ENCODE measurements around the gene PRRC2C.
"Not testable (repeated sequence)": the region's sequence is repeated elsewhere in the genome, so short reads cannot be mapped to it uniquely, and the experiment has no call there.

PRRC2C gene

GRCh38 chr1:171545523-171545922 lies 60.2 kb downstream of the PRRC2C start:
- no peaks in the 10 kb centered on the region for H3K4me1 ChIP-seq (ENCODE audit: control insufficient read depth in 1 of 2, insufficient read depth in 2 of 2, low read length in 2 of 2)
- H3K27ac ChIP-seq (ENCODE audit: low read length), result no peak overlapping the region
- H3K9me3 ChIP-seq (ENCODE audit: control insufficient read depth in 1 of 2, low read length in 2 of 2), result no peaks in the 10 kb centered on the region
- H3K27me3 ChIP-seq (ENCODE audit: low read depth, low read length), result no peaks in the 10 kb centered on the region
- H3K4me3 ChIP-seq (ENCODE audit: low read depth in 1 of 2, low read length in 2 of 2), result no peak overlapping the region
- H3K36me3 ChIP-seq (ENCODE audit: control insufficient read depth in 1 of 2, insufficient read depth in 2 of 2, low read length in 2 of 2), result peaks cover 42 to 64% of the 10 kb centered on the region in 2 donors

GRCh38 chr1:171550050-171550449 lies 64.7 kb downstream of the PRRC2C start:
- H3K27me3 ChIP-seq (ENCODE audit: low read depth, low read length), result no peaks in the 10 kb centered on the region
- peaks cover 12 to 30% of the 10 kb centered on the region in 2 donors for H3K36me3 ChIP-seq (ENCODE audit: control insufficient read depth in 1 of 2, insufficient read depth in 2 of 2, low read length in 2 of 2)
- H3K9me3 ChIP-seq (ENCODE audit: control insufficient read depth in 1 of 2, low read length in 2 of 2), result no peaks in the 10 kb centered on the region
- H3K27ac ChIP-seq (ENCODE audit: low read length), result no peak overlapping the region
- no peaks in the 10 kb centered on the region for H3K4me1 ChIP-seq (ENCODE audit: control insufficient read depth in 1 of 2, insufficient read depth in 2 of 2, low read length in 2 of 2)
- no peak overlapping the region for H3K4me3 ChIP-seq (ENCODE audit: low read depth in 1 of 2, low read length in 2 of 2)

GRCh38 chr1:171550598-171551100 lies 65.3 kb downstream of the PRRC2C start:
- H3K4me1 ChIP-seq (ENCODE audit: control insufficient read depth in 1 of 2, insufficient read depth in 2 of 2, low read length in 2 of 2); H3K4me3 ChIP-seq (ENCODE audit: low read depth in 1 of 2, low read length in 2 of 2); H3K27ac ChIP-seq (ENCODE audit: low read length); H3K9me3 ChIP-seq (ENCODE audit: control insufficient read depth in 1 of 2, low read length in 2 of 2); H3K27me3 ChIP-seq (ENCODE audit: low read depth, low read length): not testable (repeated sequence)
- peaks cover 11 to 32% of the 10 kb centered on the region in 2 donors for H3K36me3 ChIP-seq (ENCODE audit: control insufficient read depth in 1 of 2, insufficient read depth in 2 of 2, low read length in 2 of 2)

- not testable (repeated sequence) for H3K9me3 ChIP-seq (ENCODE audit: control insufficient read depth in 1 of 2, low read length in 2 of 2); H3K27ac ChIP-seq (ENCODE audit: low read length); H3K4me3 ChIP-seq (ENCODE audit: low read depth in 1 of 2, low read length in 2 of 2); H3K4me1 ChIP-seq (ENCODE audit: control insufficient read depth in 1 of 2, insufficient read depth in 2 of 2, low read length in 2 of 2); H3K27me3 ChIP-seq (ENCODE audit: low read depth, low read length)
- peaks cover 24 to 47% of the 10 kb centered on the region in 2 donors for H3K36me3 ChIP-seq (ENCODE audit: control insufficient read depth in 1 of 2, insufficient read depth in 2 of 2, low read length in 2 of 2)
These were observed 68.6 kb downstream of the PRRC2C start for GRCh38 chr1:171553960-171554359.

GRCh38 chr1:171563675-171564074 lies 78.3 kb downstream of the PRRC2C start:
- Histone ChIP-seq H3K4me1 (ENCODE audit: control insufficient read depth in 1 of 2, insufficient read depth in 2 of 2, low read length in 2 of 2) (no peaks in the 10 kb centered on the region), H3K36me3 (ENCODE audit: control insufficient read depth in 1 of 2, insufficient read depth in 2 of 2, low read length in 2 of 2) (peaks cover 69 to 84% of the 10 kb centered on the region in 2 donors), H3K27me3 (ENCODE audit: low read depth, low read length) (no peaks in the 10 kb centered on the region), H3K9me3 (ENCODE audit: control insufficient read depth in 1 of 2, low read length in 2 of 2) (no peaks in the 10 kb centered on the region), H3K4me3 (ENCODE audit: low read depth in 1 of 2, low read length in 2 of 2) (no peak overlapping the region), H3K27ac (ENCODE audit: low read length) (no peak overlapping the region)

GRCh38 chr1:171566467-171566866 lies 81.1 kb downstream of the PRRC2C start:
- Histone ChIP-seq H3K27me3 (ENCODE audit: low read depth, low read length) (no peaks in the 10 kb centered on the region), H3K36me3 (ENCODE audit: control insufficient read depth in 1 of 2, insufficient read depth in 2 of 2, low read length in 2 of 2) (peaks cover 54 to 77% of the 10 kb centered on the region in 2 donors), H3K4me1 (ENCODE audit: control insufficient read depth in 1 of 2, insufficient read depth in 2 of 2, low read length in 2 of 2) (no peaks in the 10 kb centered on the region), H3K9me3 (ENCODE audit: control insufficient read depth in 1 of 2, low read length in 2 of 2) (no peaks in the 10 kb centered on the region), H3K4me3 (ENCODE audit: low read depth in 1 of 2, low read length in 2 of 2) (no peak overlapping the region), H3K27ac (ENCODE audit: low read length) (no peak overlapping the region)

- Histone ChIP-seq H3K36me3 (ENCODE audit: control insufficient read depth in 1 of 2, insufficient read depth in 2 of 2, low read length in 2 of 2) (peaks cover 59 to 60% of the 10 kb centered on the region in 2 donors), H3K9me3 (ENCODE audit: control insufficient read depth in 1 of 2, low read length in 2 of 2) (no peaks in the 10 kb centered on the region), H3K4me1 (ENCODE audit: control insufficient read depth in 1 of 2, insufficient read depth in 2 of 2, low read length in 2 of 2) (no peaks in the 10 kb centered on the region), H3K27me3 (ENCODE audit: low read depth, low read length) (no peaks in the 10 kb centered on the region), H3K4me3 (ENCODE audit: low read depth in 1 of 2, low read length in 2 of 2) (no peak overlapping the region), H3K27ac (ENCODE audit: low read length) (no peak overlapping the region)
These were observed 85.0 kb downstream of the PRRC2C start for GRCh38 chr1:171570295-171570694.

GRCh38 chr1:171576144-171576543 lies 90.8 kb downstream of the PRRC2C start:
- H3K27me3 ChIP-seq (ENCODE audit: low read depth, low read length), result no peaks in the 10 kb centered on the region
- H3K4me3 ChIP-seq (ENCODE audit: low read depth in 1 of 2, low read length in 2 of 2), result no peak overlapping the region
- H3K9me3 ChIP-seq (ENCODE audit: control insufficient read depth in 1 of 2, low read length in 2 of 2), result no peaks in the 10 kb centered on the region
- no peaks in the 10 kb centered on the region for H3K4me1 ChIP-seq (ENCODE audit: control insufficient read depth in 1 of 2, insufficient read depth in 2 of 2, low read length in 2 of 2)
- peaks cover 53 to 76% of the 10 kb centered on the region in 2 donors for H3K36me3 ChIP-seq (ENCODE audit: control insufficient read depth in 1 of 2, insufficient read depth in 2 of 2, low read length in 2 of 2)
- H3K27ac ChIP-seq (ENCODE audit: low read length), result no peak overlapping the region

GRCh38 chr1:171581226-171581625 lies 95.9 kb downstream of the PRRC2C start:
- Histone ChIP-seq H3K27me3 (ENCODE audit: low read depth, low read length) (no peaks in the 10 kb centered on the region), H3K36me3 (ENCODE audit: control insufficient read depth in 1 of 2, insufficient read depth in 2 of 2, low read length in 2 of 2) (peaks cover 63 to 79% of the 10 kb centered on the region in 2 donors), H3K9me3 (ENCODE audit: control insufficient read depth in 1 of 2, low read length in 2 of 2) (no peaks in the 10 kb centered on the region), H3K27ac (ENCODE audit: low read length) (no peak overlapping the region), H3K4me3 (ENCODE audit: low read depth in 1 of 2, low read length in 2 of 2) (no peak overlapping the region), H3K4me1 (ENCODE audit: control insufficient read depth in 1 of 2, insufficient read depth in 2 of 2, low read length in 2 of 2) (no peaks in the 10 kb centered on the region)

GRCh38 chr1:171581766-171582165 lies 96.4 kb downstream of the PRRC2C start:
- Histone ChIP-seq H3K36me3 (ENCODE audit: control insufficient read depth in 1 of 2, insufficient read depth in 2 of 2, low read length in 2 of 2) (peaks cover 61 to 76% of the 10 kb centered on the region in 2 donors), H3K9me3 (ENCODE audit: control insufficient read depth in 1 of 2, low read length in 2 of 2) (no peaks in the 10 kb centered on the region), H3K4me1 (ENCODE audit: control insufficient read depth in 1 of 2, insufficient read depth in 2 of 2, low read length in 2 of 2) (no peaks in the 10 kb centered on the region), H3K27ac (ENCODE audit: low read length) (peak overlapping the region; percentile 14), H3K4me3 (ENCODE audit: low read depth in 1 of 2, low read length in 2 of 2) (no peak overlapping the region), H3K27me3 (ENCODE audit: low read depth, low read length) (no peaks in the 10 kb centered on the region)

- Histone ChIP-seq H3K4me3 (ENCODE audit: low read depth in 1 of 2, low read length in 2 of 2) (no peak overlapping the region), H3K27ac (ENCODE audit: low read length) (no peak overlapping the region), H3K4me1 (ENCODE audit: control insufficient read depth in 1 of 2, insufficient read depth in 2 of 2, low read length in 2 of 2) (no peaks in the 10 kb centered on the region), H3K36me3 (ENCODE audit: control insufficient read depth in 1 of 2, insufficient read depth in 2 of 2, low read length in 2 of 2) (peaks cover 61 to 77% of the 10 kb centered on the region in 2 donors), H3K9me3 (ENCODE audit: control insufficient read depth in 1 of 2, low read length in 2 of 2) (no peaks in the 10 kb centered on the region), H3K27me3 (ENCODE audit: low read depth, low read length) (no peaks in the 10 kb centered on the region)
These were observed 97.3 kb downstream of the PRRC2C start for GRCh38 chr1:171582589-171582988.

GRCh38 chr1:171583591-171584201 lies 98.4 kb downstream of the PRRC2C start:
- Histone ChIP-seq H3K4me1 (ENCODE audit: control insufficient read depth in 1 of 2, insufficient read depth in 2 of 2, low read length in 2 of 2) (no peaks in the 10 kb centered on the region), H3K36me3 (ENCODE audit: control insufficient read depth in 1 of 2, insufficient read depth in 2 of 2, low read length in 2 of 2) (peaks cover 67 to 72% of the 10 kb centered on the region in 2 donors)

More at GRCh38 chr1:171583591-171584201, 98.4 kb downstream of the PRRC2C start:
- H3K4me3 ChIP-seq (ENCODE audit: low read depth in 1 of 2, low read length in 2 of 2), result no peak overlapping the region
- H3K9me3 ChIP-seq (ENCODE audit: control insufficient read depth in 1 of 2, low read length in 2 of 2), result no peaks in the 10 kb centered on the region
- no peak overlapping the region for H3K27ac ChIP-seq (ENCODE audit: low read length)
- H3K27me3 ChIP-seq (ENCODE audit: low read depth, low read length), result no peaks in the 10 kb centered on the region

All from muscle layer of duodenum (tissue), 2 donors.